Parathyroid adenoma (tissue), 2 donors: ENCODE measurements around the gene LIMS2.

Experiments used
- H2AFZ ChIP-seq: fragments of 300-600 bp; sonication (generic); one replicate; pipeline ENCODE4 v1.7.0; 2017; ENCODE audit warnings: antibody characterized with exemption, mild to moderate bottlenecking
- H3K27ac ChIP-seq: fragments of 300-600 bp; sonication (generic); one replicate; pipeline ENCODE4 v1.7.0; 2017
- H3K27me3 ChIP-seq: fragments of 300-600 bp; sonication (generic); one replicate; pipeline ENCODE4 v1.7.0; 2017; ENCODE audit warnings: low read length; ENCODE audit not compliant: control insufficient read depth, insufficient read depth
- H3K36me3 ChIP-seq: fragments of 300-600 bp; sonication (generic); one replicate; pipeline ENCODE4 v1.7.0; 2017; ENCODE audit warnings: low read length; ENCODE audit not compliant: control insufficient read depth, insufficient read depth
- H3K4me1 ChIP-seq: fragments of 300-600 bp; sonication (generic); one replicate; pipeline ENCODE4 v1.7.0; 2017; ENCODE audit warnings: control low read depth
- H3K4me2 ChIP-seq: fragments of 300-600 bp; sonication (generic); one replicate; pipeline ENCODE4 v1.7.0; 2017; ENCODE audit warnings: low read length
- H3K4me3 ChIP-seq: fragments of 300-600 bp; sonication (generic); one replicate; pipeline ENCODE4 v1.7.0; 2017; ENCODE audit warnings: low read depth, low read length
- H3K79me2 ChIP-seq: fragments of 300-600 bp; sonication (generic); one replicate; pipeline ENCODE4 v1.7.0; 2017; ENCODE audit warnings: control low read depth
- H3K9ac ChIP-seq: fragments of 300-600 bp; sonication (generic); one replicate; pipeline ENCODE4 v1.7.0; 2017; ENCODE audit warnings: mild to moderate bottlenecking
- H3K9me3 ChIP-seq: fragments of 300-600 bp; sonication (generic); one replicate; pipeline ENCODE4 v1.7.0; 2017; ENCODE audit warnings: low read length; ENCODE audit not compliant: control insufficient read depth
- TF ChIP-seq, protein P1 (sequence below): fragments of 300-600 bp; sonication (generic); IDR thresholded peaks from one replicate; pipeline ENCODE4 v1.7.0; 2017; ENCODE audit warnings: antibody characterized with exemption, mild to moderate bottlenecking
- donor health status: primary hyperparathyroidism.

The LIMS2 gene

DNA sequence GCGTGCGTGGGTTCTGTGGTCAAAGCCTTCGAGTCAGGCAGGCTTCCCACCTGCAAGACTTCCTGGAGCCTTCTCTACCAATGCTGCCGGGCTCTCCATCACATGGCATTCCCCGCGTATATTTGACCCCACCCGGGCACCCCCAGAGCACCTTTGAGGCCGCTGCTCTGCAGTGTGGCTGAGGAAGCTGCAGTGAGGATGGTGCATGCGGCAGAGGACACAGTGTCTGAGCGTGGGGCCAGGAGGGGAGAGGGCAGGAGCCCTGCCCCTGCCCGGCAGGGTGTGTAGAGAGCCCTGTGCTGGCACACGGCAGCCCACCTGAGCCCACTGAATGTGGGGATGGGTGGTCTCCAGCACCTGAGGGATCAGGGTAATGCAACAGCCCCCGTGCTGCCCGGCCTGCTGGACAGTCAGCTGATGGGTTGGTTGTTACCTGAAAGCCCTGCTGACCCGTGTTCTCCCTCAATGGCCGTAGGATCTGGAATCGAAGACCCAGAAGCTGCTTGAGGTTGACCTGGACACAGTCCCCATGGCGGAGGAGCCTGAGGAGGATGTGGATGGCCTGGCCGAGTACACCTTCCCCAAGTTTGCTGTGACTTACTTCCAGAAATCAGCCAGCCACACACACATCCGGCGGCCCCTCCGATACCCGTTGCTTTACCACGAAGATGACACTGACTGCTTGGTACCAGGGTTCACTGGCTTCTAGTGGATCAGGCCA is 66.1 kb downstream of the LIMS2 start:
- H3K4me1 ChIP-seq: no peaks in the 10 kb centered on the region
- no peaks in the 10 kb centered on the region for H3K79me2 ChIP-seq
- no peaks in the 10 kb centered on the region for H3K36me3 ChIP-seq
- H3K27me3 ChIP-seq: no peaks in the 10 kb centered on the region
- H3K27ac ChIP-seq: no peak overlapping the region
- no peak overlapping the region for H3K4me2 ChIP-seq
- TF ChIP-seq, protein P1, sequence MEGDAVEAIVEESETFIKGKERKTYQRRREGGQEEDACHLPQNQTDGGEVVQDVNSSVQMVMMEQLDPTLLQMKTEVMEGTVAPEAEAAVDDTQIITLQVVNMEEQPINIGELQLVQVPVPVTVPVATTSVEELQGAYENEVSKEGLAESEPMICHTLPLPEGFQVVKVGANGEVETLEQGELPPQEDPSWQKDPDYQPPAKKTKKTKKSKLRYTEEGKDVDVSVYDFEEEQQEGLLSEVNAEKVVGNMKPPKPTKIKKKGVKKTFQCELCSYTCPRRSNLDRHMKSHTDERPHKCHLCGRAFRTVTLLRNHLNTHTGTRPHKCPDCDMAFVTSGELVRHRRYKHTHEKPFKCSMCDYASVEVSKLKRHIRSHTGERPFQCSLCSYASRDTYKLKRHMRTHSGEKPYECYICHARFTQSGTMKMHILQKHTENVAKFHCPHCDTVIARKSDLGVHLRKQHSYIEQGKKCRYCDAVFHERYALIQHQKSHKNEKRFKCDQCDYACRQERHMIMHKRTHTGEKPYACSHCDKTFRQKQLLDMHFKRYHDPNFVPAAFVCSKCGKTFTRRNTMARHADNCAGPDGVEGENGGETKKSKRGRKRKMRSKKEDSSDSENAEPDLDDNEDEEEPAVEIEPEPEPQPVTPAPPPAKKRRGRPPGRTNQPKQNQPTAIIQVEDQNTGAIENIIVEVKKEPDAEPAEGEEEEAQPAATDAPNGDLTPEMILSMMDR: no peak
- H2AFZ ChIP-seq: no peak overlapping the region
- no peak overlapping the region for H3K9ac ChIP-seq
- H3K4me3 ChIP-seq: no peak overlapping the region
- no peaks in the 10 kb centered on the region for H3K9me3 ChIP-seq

DNA sequence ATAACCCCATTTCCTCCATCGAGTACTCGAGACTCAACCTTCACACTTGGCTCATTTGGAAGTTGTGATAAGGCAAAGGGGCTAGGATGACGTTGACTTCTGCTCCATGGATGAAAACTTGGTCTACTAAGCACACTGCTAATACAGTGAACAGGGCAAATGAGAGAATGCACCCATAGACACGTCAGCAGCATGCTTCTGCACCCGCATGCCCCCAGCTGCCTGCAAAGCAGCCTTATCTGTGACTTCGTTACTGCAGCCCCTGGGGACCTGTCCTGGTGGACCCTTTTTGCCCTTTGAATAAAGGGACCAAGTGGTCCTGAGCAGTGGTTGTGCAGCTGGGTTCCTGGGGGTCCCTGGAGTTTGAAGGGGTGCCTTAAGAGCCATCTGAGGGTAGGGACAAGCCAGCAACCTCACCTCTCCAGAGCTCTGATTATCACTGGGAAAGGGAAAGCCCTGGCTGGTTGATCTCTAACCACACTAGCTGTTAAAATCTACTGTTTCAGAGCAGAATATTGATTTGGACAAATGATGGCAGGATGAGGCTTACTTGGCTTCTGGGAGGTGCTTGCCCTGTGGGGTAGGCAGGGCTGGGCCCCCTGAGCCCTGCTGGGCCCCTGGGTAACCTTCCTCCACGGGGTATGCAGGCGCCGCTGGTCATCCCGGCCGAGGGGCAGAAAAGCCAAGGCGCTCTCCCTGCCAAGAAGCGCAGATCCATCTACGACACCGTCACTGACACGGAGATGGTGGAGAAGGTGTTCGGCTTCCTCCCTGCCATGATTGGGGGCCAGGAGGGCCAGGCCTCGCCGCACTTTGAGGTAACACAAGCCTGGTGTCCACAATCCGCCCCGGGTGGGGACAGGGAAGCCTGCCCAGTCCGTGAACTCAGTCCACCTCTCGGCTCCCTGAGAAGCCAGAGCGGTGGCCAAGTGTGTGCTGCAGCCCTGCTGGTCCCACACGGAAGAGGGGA is 67.0 kb downstream of the LIMS2 start:
- Histone ChIP-seq H3K36me3 (no peaks in the 10 kb centered on the region), H3K4me1 (no peaks in the 10 kb centered on the region)

DNA sequence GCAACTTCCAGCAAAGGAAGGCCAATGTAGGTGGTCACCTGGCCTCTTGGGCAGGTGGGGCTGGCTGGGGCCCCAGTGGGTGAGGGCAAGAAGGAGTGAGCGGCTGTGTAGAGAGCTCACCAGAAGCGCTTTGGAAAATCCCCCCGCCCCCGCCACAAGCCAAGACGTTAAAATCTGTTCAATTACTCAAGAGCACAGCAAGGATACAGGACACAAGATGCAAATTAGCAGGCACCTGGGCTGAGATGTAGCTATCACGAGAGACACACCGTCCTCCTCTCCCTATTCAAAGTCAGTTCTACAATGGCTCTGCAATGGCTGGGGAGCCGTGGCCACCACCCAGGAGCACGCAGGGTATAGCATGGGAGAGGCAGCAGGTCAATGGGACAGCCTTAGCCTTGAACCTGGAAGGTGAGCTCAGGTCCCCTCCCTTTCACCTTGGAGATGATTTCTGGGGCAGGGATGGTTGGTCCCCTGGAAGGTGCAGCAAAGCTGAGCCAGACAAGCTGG is 67.9 kb downstream of the LIMS2 start:
- TF ChIP-seq, protein P1: no peak
- Histone ChIP-seq H3K27me3 (no peaks in the 10 kb centered on the region), H3K4me3 (no peak overlapping the region), H3K79me2 (no peaks in the 10 kb centered on the region), H3K4me1 (no peaks in the 10 kb centered on the region), H2AFZ (no peak overlapping the region), H3K9me3 (peaks cover 3% of the 10 kb centered on the region), H3K27ac (no peak overlapping the region), H3K9ac (no peak overlapping the region), H3K4me2 (no peak overlapping the region), H3K36me3 (no peaks in the 10 kb centered on the region)

More for the DNA sequence above, 67.0 kb downstream of the LIMS2 start:
- Histone ChIP-seq H3K27ac (no peak overlapping the region), H3K9me3 (peaks cover 1% of the 10 kb centered on the region), H3K79me2 (no peaks in the 10 kb centered on the region), H3K27me3 (no peaks in the 10 kb centered on the region), H2AFZ (no peak overlapping the region), H3K4me2 (no peak overlapping the region), H3K9ac (no peak overlapping the region), H3K4me3 (no peak overlapping the region)
- TF ChIP-seq, protein P1: no peak

DNA sequence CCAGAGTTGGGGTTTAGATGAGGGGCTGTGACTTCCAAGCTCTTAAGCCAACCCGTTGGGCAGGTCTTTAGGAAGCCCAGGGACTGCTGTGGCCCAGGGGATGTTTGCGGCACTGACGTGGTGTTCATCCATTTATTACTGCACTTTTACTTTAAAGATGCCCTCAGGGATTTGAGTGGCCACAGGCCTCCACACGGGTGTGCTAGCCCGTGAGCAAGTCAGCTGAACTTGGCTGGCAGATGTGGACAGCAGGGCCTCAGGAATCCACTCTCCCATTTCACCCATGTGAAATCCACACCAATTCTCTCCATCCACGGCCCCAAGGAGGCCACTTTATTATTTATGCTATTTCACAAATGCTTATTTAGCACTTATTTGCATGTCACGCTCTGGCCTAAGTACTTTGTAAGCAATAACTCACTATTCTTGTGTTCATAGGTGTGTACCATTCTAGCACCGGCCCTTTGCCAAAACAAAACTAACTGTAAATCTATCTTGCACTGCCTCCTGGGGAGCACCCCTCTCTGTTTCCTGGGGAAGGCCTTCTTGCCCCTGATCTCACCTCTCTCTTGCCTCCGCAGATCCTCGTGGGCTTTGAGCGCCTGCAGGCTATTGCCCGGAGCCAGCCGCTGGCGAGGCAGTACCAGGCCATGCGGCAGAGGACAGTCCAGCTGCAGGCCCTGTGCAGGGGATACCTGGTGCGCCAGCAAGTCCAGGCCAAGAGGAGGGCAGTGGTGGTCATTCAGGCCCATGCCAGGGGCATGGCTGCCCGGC is 68.5 kb downstream of the LIMS2 start:
- TF ChIP-seq, protein P1: no peak
- Histone ChIP-seq H3K9ac (no peak overlapping the region), H3K36me3 (no peaks in the 10 kb centered on the region)

More for the DNA sequence above, 68.5 kb downstream of the LIMS2 start:
- Histone ChIP-seq H2AFZ (no peak overlapping the region), H3K4me1 (no peaks in the 10 kb centered on the region), H3K4me3 (no peak overlapping the region), H3K4me2 (no peak overlapping the region), H3K9me3 (peaks cover 3% of the 10 kb centered on the region), H3K79me2 (no peaks in the 10 kb centered on the region), H3K27me3 (no peaks in the 10 kb centered on the region), H3K27ac (no peak overlapping the region)
